GM18868 (cell line): Measurements from ENCODE around the gene RALGPS1.

Experiments
- ATAC-seq: cut with Tn5 transposase; IDR thresholded peaks from one replicate; pipeline ENCODE4 v1.9.1; 2021; ENCODE audit warnings: mild to moderate bottlenecking, moderate library complexity; ENCODE audit not compliant: unreplicated experiment

RALGPS1 gene

GRCh38 chr9:127050152-127050551 is 135.6 kb downstream of the RALGPS1 start:
- no peak for ATAC-seq

GRCh38 chr9:127050591-127051001 is 136.0 kb downstream of the RALGPS1 start:
- ATAC-seq: no peak

GRCh38 chr9:127051881-127052595 is 137.5 kb downstream of the RALGPS1 start:
- no peak for ATAC-seq

GRCh38 chr9:127053057-127053821 is 138.7 kb downstream of the RALGPS1 start:
- ATAC-seq: no peak

- no peak for ATAC-seq
These were observed 139.4 kb downstream of the RALGPS1 start for GRCh38 chr9:127053960-127054359.

GRCh38 chr9:127055745-127056402 is 141.3 kb downstream of the RALGPS1 start:
- no peak for ATAC-seq

- ATAC-seq: no peak
These were observed 141.9 kb downstream of the RALGPS1 start for GRCh38 chr9:127056446-127056845.

GRCh38 chr9:127058011-127058644 is 143.5 kb downstream of the RALGPS1 start:
- no peak for ATAC-seq

- no peak for ATAC-seq
These were observed 144.1 kb downstream of the RALGPS1 start for GRCh38 chr9:127058645-127059021.

- ATAC-seq: no peak
These were observed 144.4 kb downstream of the RALGPS1 start for GRCh38 chr9:127059030-127059429.

GRCh38 chr9:127059765-127060361 is 145.3 kb downstream of the RALGPS1 start:
- ATAC-seq: peak; percentile 56

GRCh38 chr9:127061411-127061810 is 146.8 kb downstream of the RALGPS1 start:
- ATAC-seq: no peak

- no peak for ATAC-seq
These were observed 149.8 kb downstream of the RALGPS1 start for GRCh38 chr9:127064335-127064734.

- ATAC-seq: no peak
These were observed 151.0 kb downstream of the RALGPS1 start for GRCh38 chr9:127065592-127065991.

- ATAC-seq: no peak
These were observed 151.7 kb downstream of the RALGPS1 start for GRCh38 chr9:127066060-127066850.

GRCh38 chr9:127066851-127067136 is 152.2 kb downstream of the RALGPS1 start:
- ATAC-seq: no peak

- no peak for ATAC-seq
These were observed 153.1 kb downstream of the RALGPS1 start for GRCh38 chr9:127067603-127068220.

- no peak for ATAC-seq
These were observed 160.3 kb downstream of the RALGPS1 start for GRCh38 chr9:127074561-127075548.
